ENCODE results near the gene RNF111.
"Not testable (repeated sequence)": the region's sequence is repeated elsewhere in the genome, so short reads cannot be mapped to it uniquely, and the experiment has no call there.

RNF111 gene

GRCh38 chr15:59140422-59141226 is 153.2 kb downstream of the RNF111 start:
- FAIRE-seq: no peak

DNA sequence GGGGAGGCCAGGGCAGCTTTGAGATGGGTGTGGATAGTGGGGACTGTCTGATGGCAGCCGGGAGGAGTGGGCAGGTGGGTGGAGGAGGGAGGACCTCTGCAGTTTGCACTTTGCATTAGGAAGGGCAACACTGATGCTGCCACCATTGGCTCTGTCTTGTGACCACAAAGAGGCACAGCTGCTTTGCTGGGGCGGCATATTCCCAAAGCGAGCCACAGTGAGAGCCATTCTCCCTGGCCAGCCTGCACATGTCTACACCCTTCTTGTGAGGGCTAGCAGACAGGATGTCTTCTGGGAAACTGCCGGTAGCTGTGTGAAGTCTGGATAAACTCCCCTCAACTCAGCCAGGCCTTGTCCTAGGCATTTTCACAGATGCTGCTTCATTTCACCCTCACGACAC is 155.8 kb downstream of the RNF111 start:
- FAIRE-seq: no peak

- FAIRE-seq: not testable (repeated sequence)
Measured at GRCh38 chr15:59144594-59144993, 157.1 kb downstream of the RNF111 start.
